HEK293 (cell line): ENCODE results near the gene CCL18.

Source experiments
- CTCF ChIA-PET: fragments of 350-600 bp; formaldehyde crosslinking; extraction: SDS; loops from one replicate; lab custom pipeline; 2021; ENCODE audit warnings: antibody characterized with exemption; lab: Yijun Ruan, JAX
- POLR2A ChIA-PET: fragments of 300-600 bp; formaldehyde crosslinking; extraction: SDS; loops from one replicate; lab custom pipeline; 2020; ENCODE audit warnings: antibody characterized with exemption, inconsistent platforms; lab: Yijun Ruan, JAX
- H3K27ac ChIP-seq: fragments of 200-500 bp; sonication (Bioruptor generic); 2 replicates; pipeline ENCODE4 v1.5.1; 2014; ENCODE audit warnings: low read depth, low read length, control low read depth, inconsistent platforms; ENCODE audit errors: extremely low read depth
- H3K36me3 ChIP-seq, 2 experiments: fragments of 200-500 bp in 1 of 2; sonication (Bioruptor generic) in 1 of 2; 1 replicate in 1 of 2; 2 replicates in 1 of 2; pipeline ENCODE4 v1.5.1; 2014 to 2017; ENCODE audit warnings: inconsistent platforms in 2 of 2, low read length in 2 of 2; ENCODE audit not compliant: control insufficient read depth in 2 of 2, insufficient read depth in 1 of 2
- H3K4me1 ChIP-seq: fragments of 200-500 bp; sonication (Bioruptor generic); 2 replicates; pipeline ENCODE4 v1.5.1; 2014; ENCODE audit warnings: mild to moderate bottlenecking, low read length, inconsistent platforms; ENCODE audit not compliant: control insufficient read depth, insufficient read depth
- H3K4me3 ChIP-seq: 2 replicates; pipeline ENCODE4 v1.5.1; 2011; ENCODE audit warnings: low read depth, mild to moderate bottlenecking, control low read depth, low read length, moderate library complexity
- H3K9me3 ChIP-seq: fragments of 200-500 bp; sonication (Bioruptor generic); 2 replicates; pipeline ENCODE4 v1.5.1; 2014; ENCODE audit warnings: low read depth, low read length, inconsistent platforms; ENCODE audit not compliant: control insufficient read depth, insufficient read depth
- ATF2 ChIP-seq: fragments of 450-650 bp; formaldehyde crosslinking; IDR thresholded peaks from 2 replicates; pipeline ENCODE4 v1.5.1; 2016; ENCODE audit warnings: missing biosample characterization, missing genetic modification characterization, low read depth
- ELK4 ChIP-seq: IDR thresholded peaks from 2 replicates; pipeline ENCODE4 v1.6.1; 2011; ENCODE audit warnings: mild to moderate bottlenecking, low read depth, low read length, borderline replicate concordance
- KLF8 ChIP-seq: fragments of 450-650 bp; formaldehyde crosslinking; IDR thresholded peaks from 2 replicates; pipeline ENCODE4 v1.5.1; 2016; ENCODE audit warnings: missing biosample characterization, missing genetic modification characterization
- REST ChIP-seq: fragments of 450-650 bp; formaldehyde crosslinking; IDR thresholded peaks from 2 replicates; pipeline ENCODE4 v1.5.1; 2016; ENCODE audit warnings: missing biosample characterization, missing genetic modification characterization
- SALL2 ChIP-seq: fragments of 450-650 bp; formaldehyde crosslinking; IDR thresholded peaks from 2 replicates; pipeline ENCODE4 v1.5.0; 2017; ENCODE audit warnings: missing biosample characterization, mild to moderate bottlenecking, missing genetic modification characterization, borderline replicate concordance
- ZBTB1 ChIP-seq: fragments of 450-650 bp; formaldehyde crosslinking; IDR thresholded peaks from 2 replicates; pipeline ENCODE4 v1.5.1; 2016; ENCODE audit warnings: missing biosample characterization, missing genetic modification characterization
- ZFP69B ChIP-seq: fragments of 450-650 bp; formaldehyde crosslinking; IDR thresholded peaks from 2 replicates; pipeline ENCODE4 v1.5.1; 2016; ENCODE audit warnings: missing biosample characterization, missing genetic modification characterization
- ZNF132 ChIP-seq: fragments of 450-650 bp; formaldehyde crosslinking; IDR thresholded peaks from 2 replicates; pipeline ENCODE4 v1.5.1; 2017; ENCODE audit warnings: missing biosample characterization, missing genetic modification characterization, borderline replicate concordance
- ZNF16 ChIP-seq: fragments of 450-650 bp; formaldehyde crosslinking; IDR thresholded peaks from 2 replicates; pipeline ENCODE4 v1.5.1; 2016; ENCODE audit warnings: low read depth, missing biosample characterization, missing genetic modification characterization
- ZNF248 ChIP-seq: fragments of 450-650 bp; formaldehyde crosslinking; IDR thresholded peaks from 2 replicates; pipeline ENCODE4 v1.5.1; 2017; ENCODE audit warnings: missing biosample characterization, missing genetic modification characterization
- ZNF26 ChIP-seq: fragments of 450-650 bp; formaldehyde crosslinking; IDR thresholded peaks from 2 replicates; pipeline ENCODE4 v1.5.1; 2016; ENCODE audit warnings: missing biosample characterization, missing genetic modification characterization
- ZNF274 ChIP-seq, 2 experiments: fragments of 200-500 bp in 1 of 2; fragments of 450-650 bp in 1 of 2; sonication (Bioruptor generic) in 1 of 2; formaldehyde crosslinking in 1 of 2; IDR thresholded peaks; 2 replicates each; pipeline versions ENCODE4 v1.5.1 to v1.6.1; 2014 to 2016; ENCODE audit warnings: borderline replicate concordance in 1 of 2, inconsistent platforms in 1 of 2, low read length in 1 of 2, missing biosample characterization in 1 of 2, missing genetic modification characterization in 1 of 2
- ZNF280D ChIP-seq: fragments of 450-650 bp; formaldehyde crosslinking; IDR thresholded peaks from 2 replicates; pipeline ENCODE4 v1.5.1; 2016; ENCODE audit warnings: missing biosample characterization, missing genetic modification characterization
- ZNF549 ChIP-seq: fragments of 450-650 bp; IDR thresholded peaks from 2 replicates; pipeline ENCODE4 v1.5.1; 2018; ENCODE audit warnings: missing biosample characterization, missing genetic modification characterization, mild to moderate bottlenecking, inconsistent platforms, moderate library complexity
- ZNF621 ChIP-seq: fragments of 450-650 bp; formaldehyde crosslinking; IDR thresholded peaks from 2 replicates; pipeline ENCODE4 v1.5.1; 2017; ENCODE audit warnings: missing biosample characterization, missing genetic modification characterization
- ZNF639 ChIP-seq: fragments of 450-650 bp; formaldehyde crosslinking; IDR thresholded peaks from 2 replicates; pipeline ENCODE4 v1.5.1; 2016; ENCODE audit warnings: missing biosample characterization, missing genetic modification characterization
- ZNF704 ChIP-seq: fragments of 450-650 bp; formaldehyde crosslinking; IDR thresholded peaks from 2 replicates; pipeline ENCODE4 v1.5.1; 2016; ENCODE audit warnings: missing biosample characterization, missing genetic modification characterization
- ZNF792 ChIP-seq: fragments of 450-650 bp; formaldehyde crosslinking; IDR thresholded peaks from 2 replicates; pipeline ENCODE4 v1.5.1; 2016; ENCODE audit warnings: missing biosample characterization, missing genetic modification characterization

CCL18 gene

GRCh38 chr17:36024106-36024869, 39.8 kb upstream of the CCL18 start:
- H3K4me3 ChIP-seq: no peak overlapping the region
- ChIA-PET POLR2A (no interaction called here), CTCF (interaction anchor here (1.4 kb wide), 1 partner anchor 55 kb away, joined by 7 read pairs; no protein-coding TSS in a partner anchor)
- H3K4me1 ChIP-seq: no peaks in the 10 kb centered on the region
- H3K36me3 ChIP-seq: no peaks in the 10 kb centered on the region
- TF ChIP-seq ZNF639 (tag by site-specific recombination) (no peak), ZNF621 (tag by site-specific recombination) (no peak), ATF2 (tag by site-specific recombination) (no peak), ELK4 (no peak), ZNF132 (tag by site-specific recombination) (no peak), ZNF26 (tag by site-specific recombination) (no peak), ZNF792 (tag by site-specific recombination) (no peak), SALL2 (tag by site-specific recombination) (no peak), REST (no peak), ZNF549 (no peak), KLF8 (tag by site-specific recombination) (no peak), ZNF16 (tag by site-specific recombination) (no peak), ZNF274 (IDR thresholded peaks at IDR 0.05; ENCODE audit: low read length) (no peak), ZNF274 (tag by site-specific recombination; IDR thresholded peaks at IDR 0.05; ENCODE audit: borderline replicate concordance) (no peak)
- no peaks in the 10 kb centered on the region for H3K9me3 ChIP-seq
- no peak overlapping the region for H3K27ac ChIP-seq

GRCh38 chr17:36027761-36028160, 36.3 kb upstream of the CCL18 start:
- ChIA-PET POLR2A (no interaction called here), CTCF (interaction anchor here (2.0 kb wide), 1 partner anchor 121 kb away, joined by 12 read pairs; no protein-coding TSS in a partner anchor)
- Histone ChIP-seq H3K27ac (no peak overlapping the region), H3K36me3 (no peaks in the 10 kb centered on the region), H3K9me3 (no peaks in the 10 kb centered on the region), H3K4me3 (no peak overlapping the region), H3K4me1 (no peaks in the 10 kb centered on the region)
- no peak for TF ChIP-seq ZNF280D (tag by site-specific recombination)
- no peak for TF ChIP-seq ZBTB1 (tag by site-specific recombination)
- TF ChIP-seq ZNF704 (tag by site-specific recombination): no peak
- no peak for TF ChIP-seq ZFP69B
- TF ChIP-seq ZNF248 (tag by site-specific recombination): no peak
